ENCODE results near the gene NR5A2.

The NR5A2 gene

DNA sequence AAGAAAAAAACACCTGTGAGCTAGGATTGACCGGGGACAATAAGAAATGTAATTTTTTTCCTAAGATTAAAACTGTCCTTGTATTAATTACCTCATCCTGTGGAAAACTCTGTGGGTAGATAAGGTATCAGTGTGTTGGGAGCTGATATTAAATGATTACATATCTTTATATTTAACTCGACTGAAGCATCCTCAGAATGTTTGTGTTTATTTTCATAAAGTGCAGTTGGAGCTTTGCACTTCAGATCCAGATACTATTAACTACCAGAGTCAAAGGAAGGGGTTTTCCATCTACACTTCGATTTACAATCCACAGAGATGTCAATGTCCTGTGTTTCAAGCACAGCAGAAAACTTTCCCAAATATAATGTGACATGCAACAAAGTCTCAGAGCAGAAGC lies 164.5 kb downstream of the NR5A2 start:
- no peak overlapping the region for H2AFZ ChIP-seq (ENCODE audit: low read depth)
- TF ChIP-seq, protein P1, sequence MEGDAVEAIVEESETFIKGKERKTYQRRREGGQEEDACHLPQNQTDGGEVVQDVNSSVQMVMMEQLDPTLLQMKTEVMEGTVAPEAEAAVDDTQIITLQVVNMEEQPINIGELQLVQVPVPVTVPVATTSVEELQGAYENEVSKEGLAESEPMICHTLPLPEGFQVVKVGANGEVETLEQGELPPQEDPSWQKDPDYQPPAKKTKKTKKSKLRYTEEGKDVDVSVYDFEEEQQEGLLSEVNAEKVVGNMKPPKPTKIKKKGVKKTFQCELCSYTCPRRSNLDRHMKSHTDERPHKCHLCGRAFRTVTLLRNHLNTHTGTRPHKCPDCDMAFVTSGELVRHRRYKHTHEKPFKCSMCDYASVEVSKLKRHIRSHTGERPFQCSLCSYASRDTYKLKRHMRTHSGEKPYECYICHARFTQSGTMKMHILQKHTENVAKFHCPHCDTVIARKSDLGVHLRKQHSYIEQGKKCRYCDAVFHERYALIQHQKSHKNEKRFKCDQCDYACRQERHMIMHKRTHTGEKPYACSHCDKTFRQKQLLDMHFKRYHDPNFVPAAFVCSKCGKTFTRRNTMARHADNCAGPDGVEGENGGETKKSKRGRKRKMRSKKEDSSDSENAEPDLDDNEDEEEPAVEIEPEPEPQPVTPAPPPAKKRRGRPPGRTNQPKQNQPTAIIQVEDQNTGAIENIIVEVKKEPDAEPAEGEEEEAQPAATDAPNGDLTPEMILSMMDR (conservative IDR thresholded peaks at IDR 0.05; ENCODE audit: low read depth, low read length), result no peak
- no peak overlapping the region for H3K4me2 ChIP-seq
- no peak overlapping the region for H3K4me3 ChIP-seq (IDR thresholded peaks at IDR 0.05; ENCODE audit: insufficient read depth, low read depth, low read length)
- no peaks in the 10 kb centered on the region for H3K36me3 ChIP-seq (ENCODE audit: insufficient read depth)
- H3K4me1 ChIP-seq (ENCODE audit: low read depth, poor library complexity, severe bottlenecking), result no peaks in the 10 kb centered on the region
- no peaks in the 10 kb centered on the region for H4K20me1 ChIP-seq (ENCODE audit: insufficient read depth)
- H3K27me3 ChIP-seq (ENCODE audit: insufficient read depth, low read depth), result no peaks in the 10 kb centered on the region
- H3K79me2 ChIP-seq (ENCODE audit: insufficient read depth, low read depth), result no peaks in the 10 kb centered on the region
- no peak overlapping the region for H3K27ac ChIP-seq
- no peak overlapping the region for H3K9ac ChIP-seq

DNA sequence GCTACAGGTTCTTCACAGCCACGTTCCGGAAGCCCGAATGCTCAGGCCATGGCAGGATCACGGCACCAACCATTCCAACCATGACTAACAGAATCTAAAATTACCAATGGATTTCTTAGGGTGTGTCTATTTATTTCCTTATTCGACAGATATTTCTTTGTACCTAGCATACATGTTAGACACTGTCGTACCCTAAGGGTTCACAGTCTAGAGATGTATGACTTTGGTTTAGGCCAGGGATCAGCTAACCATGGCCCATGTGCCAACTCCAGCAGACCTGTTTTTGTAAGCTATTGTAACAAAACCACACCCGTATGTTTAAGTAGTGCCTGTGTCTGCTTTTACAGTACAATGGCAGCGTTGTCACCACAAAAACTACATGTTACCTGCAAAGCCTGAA lies 167.0 kb downstream of the NR5A2 start:
- Histone ChIP-seq H3K4me2 (no peak overlapping the region), H3K4me1 (ENCODE audit: low read depth, poor library complexity, severe bottlenecking) (no peaks in the 10 kb centered on the region), H3K36me3 (ENCODE audit: insufficient read depth) (no peaks in the 10 kb centered on the region), H3K27ac (no peak overlapping the region), H3K9ac (no peak overlapping the region), H4K20me1 (ENCODE audit: insufficient read depth) (no peaks in the 10 kb centered on the region), H3K4me3 (IDR thresholded peaks at IDR 0.05; ENCODE audit: insufficient read depth, low read depth, low read length) (no peak overlapping the region), H3K27me3 (ENCODE audit: insufficient read depth, low read depth) (no peaks in the 10 kb centered on the region), H2AFZ (ENCODE audit: low read depth) (no peak overlapping the region), H3K79me2 (ENCODE audit: insufficient read depth, low read depth) (no peaks in the 10 kb centered on the region)
- TF ChIP-seq, protein P1 (conservative IDR thresholded peaks at IDR 0.05; ENCODE audit: low read depth, low read length), result no peak

DNA sequence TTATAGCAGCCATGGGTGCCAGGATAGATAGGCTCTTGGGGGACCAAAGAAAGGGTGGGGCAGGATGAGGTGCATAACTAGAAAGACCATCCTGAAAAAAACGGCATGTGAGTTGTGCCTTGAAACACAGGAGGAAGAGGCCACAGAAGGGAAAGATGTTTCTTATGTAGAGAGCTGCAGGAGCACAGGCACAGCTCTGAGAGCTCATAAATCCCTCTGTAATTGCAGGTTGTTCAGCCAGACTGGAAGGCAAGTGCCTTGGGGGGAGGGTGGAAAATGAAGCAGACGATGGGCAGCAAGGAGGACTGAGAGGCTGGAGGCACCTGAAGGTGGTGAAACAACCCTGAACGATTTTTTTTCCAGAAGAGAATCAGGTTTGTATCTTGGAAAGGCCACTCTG lies 170.7 kb downstream of the NR5A2 start:
- TF ChIP-seq, protein P1 (conservative IDR thresholded peaks at IDR 0.05; ENCODE audit: low read depth, low read length), result no peak
- no peaks in the 10 kb centered on the region for H4K20me1 ChIP-seq (ENCODE audit: insufficient read depth)
- H3K4me2 ChIP-seq, result no peak overlapping the region
- H3K4me1 ChIP-seq (ENCODE audit: low read depth, poor library complexity, severe bottlenecking), result no peaks in the 10 kb centered on the region
- H3K9ac ChIP-seq, result no peak overlapping the region
- no peak overlapping the region for H3K4me3 ChIP-seq (IDR thresholded peaks at IDR 0.05; ENCODE audit: insufficient read depth, low read depth, low read length)
- H3K27me3 ChIP-seq (ENCODE audit: insufficient read depth, low read depth), result no peaks in the 10 kb centered on the region
- no peaks in the 10 kb centered on the region for H3K36me3 ChIP-seq (ENCODE audit: insufficient read depth)
- no peaks in the 10 kb centered on the region for H3K79me2 ChIP-seq (ENCODE audit: insufficient read depth, low read depth)
- no peak overlapping the region for H2AFZ ChIP-seq (ENCODE audit: low read depth)
- no peak overlapping the region for H3K27ac ChIP-seq

DNA sequence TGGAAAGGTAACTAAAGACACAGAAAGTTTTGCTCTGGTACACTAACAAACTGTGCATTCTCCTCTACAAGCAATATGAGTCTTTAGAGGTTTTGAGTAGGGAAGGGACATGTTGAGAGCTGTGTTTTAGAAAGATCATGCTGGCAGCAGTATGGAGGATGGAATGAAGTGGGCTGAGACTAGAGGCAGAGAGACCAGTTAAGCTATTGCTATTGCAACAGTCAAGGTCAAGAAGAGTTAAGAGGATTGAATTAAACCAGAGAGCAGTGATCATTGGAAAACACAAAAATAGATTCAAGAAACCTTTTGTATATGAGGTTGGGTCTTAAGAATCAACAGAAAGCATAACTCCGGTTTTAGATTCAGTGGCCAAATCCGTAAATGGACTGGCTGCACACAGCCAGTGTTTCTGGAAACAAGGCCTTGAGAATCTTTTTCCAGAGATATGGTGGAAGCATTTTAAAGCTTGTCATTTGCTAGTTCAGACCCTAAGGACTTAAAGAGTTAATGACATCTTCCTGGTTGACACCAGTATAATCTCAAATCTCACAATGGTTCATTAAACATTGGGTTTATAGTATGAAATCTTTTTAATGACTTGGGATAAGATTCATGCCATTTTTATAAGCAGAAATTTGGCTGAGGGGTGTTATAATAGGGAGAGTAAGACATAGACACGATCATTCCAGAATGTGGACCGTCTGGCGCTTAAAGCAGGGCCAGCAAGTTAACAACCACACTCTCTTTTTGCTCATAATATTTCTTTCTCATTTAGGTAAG lies 177.9 kb downstream of the NR5A2 start:
- Histone ChIP-seq H3K27ac (no peak overlapping the region), H3K4me1 (ENCODE audit: low read depth, poor library complexity, severe bottlenecking) (peaks cover 26% of the 10 kb centered on the region), H2AFZ (ENCODE audit: low read depth) (no peak overlapping the region), H3K79me2 (ENCODE audit: insufficient read depth, low read depth) (no peaks in the 10 kb centered on the region), H4K20me1 (ENCODE audit: insufficient read depth) (no peaks in the 10 kb centered on the region), H3K4me3 (IDR thresholded peaks at IDR 0.05; ENCODE audit: insufficient read depth, low read depth, low read length) (no peak overlapping the region), H3K27me3 (ENCODE audit: insufficient read depth, low read depth) (0 out of 2 replicates have a peak, but pooled peaks cover 3% of the 10 kb centered on the region), H3K9ac (no peak overlapping the region), H3K4me2 (no peak overlapping the region), H3K36me3 (ENCODE audit: insufficient read depth) (no peaks in the 10 kb centered on the region)
- TF ChIP-seq, protein P1 (conservative IDR thresholded peaks at IDR 0.05; ENCODE audit: low read depth, low read length), result no peak

All from KMS-11 (cell line).